Transverse colon (tissue), 4 donors: ENCODE measurements around the gene COL6A1. TPM values are rescaled to one million over a fixed set of nuclear protein-coding genes. Genes with fewer than 3 reads are reported as not detected.
"Not testable (repeated sequence)": the region's sequence is repeated elsewhere in the genome, so short reads cannot be mapped to it uniquely, and the experiment has no call there.

ENCODE experiments used
- DNase-seq: peaks from one replicate; pipeline ENCODE4 v3.0.0-alpha.2; 2019
- H3K27ac ChIP-seq, 4 donors: fragments of 200-600 bp; sonication (generic); 2 replicates each; pipeline ENCODE4 v1.5.1; 2016 to 2018; ENCODE audit warnings: inconsistent platforms in 4 of 4
- H3K27me3 ChIP-seq: fragments of 200-600 bp; sonication (generic); 2 replicates; pipeline ENCODE4 v1.5.1; 2017; ENCODE audit warnings: inconsistent platforms
- H3K36me3 ChIP-seq, 4 donors: fragments of 200-600 bp; sonication (generic); 2 replicates each; pipeline ENCODE4 v1.5.1; 2017 to 2019; ENCODE audit warnings: inconsistent platforms in 4 of 4
- H3K4me1 ChIP-seq, 4 donors: fragments of 200-600 bp; sonication (generic); 2 replicates each; pipeline ENCODE4 v1.5.1; 2017 to 2020; ENCODE audit warnings: inconsistent platforms in 4 of 4
- H3K4me3 ChIP-seq, 4 donors: fragments of 200-600 bp; sonication (generic); 1 replicate in 1 of 4; 2 replicates in 3 of 4; pipeline versions ENCODE4 v1.5.1 to v1.6.1; 2017 to 2019; ENCODE audit warnings: inconsistent platforms in 4 of 4
- H3K9me3 ChIP-seq, 2 donors: fragments of 200-600 bp; sonication (generic); 2 replicates each; pipeline ENCODE4 v1.5.1; 2017 to 2019; ENCODE audit warnings: inconsistent platforms in 2 of 2
- EP300 ChIP-seq: sonication (generic); formaldehyde crosslinking; IDR thresholded peaks from one replicate; pipeline ENCODE4 v1.6.1; 2017; ENCODE audit warnings: antibody characterized with exemption, low read depth
- POLR2A ChIP-seq: fragments of 450-650 bp; IDR thresholded peaks from one replicate; pipeline ENCODE4 v1.6.1; 2016; ENCODE audit warnings: antibody characterized with exemption, mild to moderate bottlenecking, moderate library complexity
- POLR2AphosphoS5 ChIP-seq, 3 donors: sonication (generic); formaldehyde crosslinking; IDR thresholded peaks; one replicate each; pipeline ENCODE4 v1.6.1; 2016; ENCODE audit warnings: antibody characterized with exemption in 3 of 3
- WGBS, 2 donors: methylation state at CpG; one replicate each; pipeline ENCODE4 v1.1.5; 2018; ENCODE audit warnings: low coverage in 1 of 2; 5-methylcytosine and 5-hydroxymethylcytosine counted together
- in situ Hi-C, 4 donors: fragments of 200-750 bp; cut with MboI; loops; one replicate each; pipeline versions ENCODE4 v1.15.0 to v1.15.1; 2017; ENCODE audit warnings: low sequenced_read_pairs in 3 of 4, low pct_ligation_motif_present in 1 of 4, low pct_unique_long_range_greater_than_20kb in 1 of 4
- intact Hi-C: fragments of 100-400 bp; cut with DNase I; formaldehyde crosslinking; loops from one replicate; pipeline ENCODE4 v1.15.1; 2023; ENCODE audit warnings: low total_unique reads
- total RNA-seq, 4 donors: library from RNA; depleted of rRNA; stranded (reverse); fragments of >200 nt; gene quantifications; one replicate each; pipeline ENCODE4 v1.1.0, GENCODE V29; 2016
- TF ChIP-seq, protein P1 (sequence below), 5 experiments: fragments of 200-600 bp in 3 of 5; fragments of 450-650 bp in 2 of 5; sonication (generic) in 3 of 5; IDR thresholded peaks; 1 replicate in 2 of 5; 2 replicates in 3 of 5; pipeline ENCODE4 v1.5.1; 2016 to 2017; ENCODE audit warnings: antibody characterized with exemption in 5 of 5, inconsistent platforms in 3 of 5, mild to moderate bottlenecking in 2 of 5, moderate library complexity in 1 of 5

COL6A1 gene
- total RNA-seq, 4 donors from 2014 or later: 166 to 580 (median 346) TPM

GRCh38 chr21:45950740-45951515 lies 30.6 kb upstream of the COL6A1 start:
- WGBS, 2 donors: 29 to 40% methylated on average over 6 to 21 of the region's 21 CpGs
- intact Hi-C loops: no loop called here
- H3K9me3 ChIP-seq: no peaks in the 10 kb centered on the region
- peak overlapping the region in 2 of 4 donors; percentile 26 to 49 for H3K27ac ChIP-seq
- DNase-seq: peak; percentile 36
- H3K27me3 ChIP-seq: no peaks in the 10 kb centered on the region
- no peaks in the 10 kb centered on the region for H3K36me3 ChIP-seq
- in situ Hi-C loops: loop anchor here in 1 of 4 donors (25.0 kb wide), 1 partner anchor 161 kb away; no protein-coding TSS in a partner anchor
- TF ChIP-seq POLR2A (no peak), EP300 (no peak), POLR2AphosphoS5 (IDR thresholded peaks at IDR 0.05) (no peak)
- TF ChIP-seq, protein P1, sequence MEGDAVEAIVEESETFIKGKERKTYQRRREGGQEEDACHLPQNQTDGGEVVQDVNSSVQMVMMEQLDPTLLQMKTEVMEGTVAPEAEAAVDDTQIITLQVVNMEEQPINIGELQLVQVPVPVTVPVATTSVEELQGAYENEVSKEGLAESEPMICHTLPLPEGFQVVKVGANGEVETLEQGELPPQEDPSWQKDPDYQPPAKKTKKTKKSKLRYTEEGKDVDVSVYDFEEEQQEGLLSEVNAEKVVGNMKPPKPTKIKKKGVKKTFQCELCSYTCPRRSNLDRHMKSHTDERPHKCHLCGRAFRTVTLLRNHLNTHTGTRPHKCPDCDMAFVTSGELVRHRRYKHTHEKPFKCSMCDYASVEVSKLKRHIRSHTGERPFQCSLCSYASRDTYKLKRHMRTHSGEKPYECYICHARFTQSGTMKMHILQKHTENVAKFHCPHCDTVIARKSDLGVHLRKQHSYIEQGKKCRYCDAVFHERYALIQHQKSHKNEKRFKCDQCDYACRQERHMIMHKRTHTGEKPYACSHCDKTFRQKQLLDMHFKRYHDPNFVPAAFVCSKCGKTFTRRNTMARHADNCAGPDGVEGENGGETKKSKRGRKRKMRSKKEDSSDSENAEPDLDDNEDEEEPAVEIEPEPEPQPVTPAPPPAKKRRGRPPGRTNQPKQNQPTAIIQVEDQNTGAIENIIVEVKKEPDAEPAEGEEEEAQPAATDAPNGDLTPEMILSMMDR (IDR thresholded peaks at IDR 0.05): no peak
- no peak overlapping the region for H3K4me3 ChIP-seq
- H3K4me1 ChIP-seq: peaks cover 7 to 18% (median 10%) of the 10 kb centered on the region in 4 donors

- intact Hi-C loops (no loop called here), in situ Hi-C loops (loop anchor here in 1 of 4 donors (25.0 kb wide), 1 partner anchor 161 kb away; no protein-coding TSS in a partner anchor)
- TF ChIP-seq POLR2AphosphoS5 (IDR thresholded peaks at IDR 0.05) (no peak), EP300 (no peak), POLR2A (no peak)
- TF ChIP-seq, protein P1 (IDR thresholded peaks at IDR 0.05): no peak
- H3K27me3 ChIP-seq: no peaks in the 10 kb centered on the region
- no peak for DNase-seq
- 80% methylated on average over 15 of the region's 15 CpGs; no CpG with 5 or more reads in 1 of the 2 donors for WGBS, 2 donors
- peaks cover 7 to 18% (median 10%) of the 10 kb centered on the region in 4 donors for H3K4me1 ChIP-seq
- H3K9me3 ChIP-seq: no peaks in the 10 kb centered on the region
- no peak overlapping the region for H3K4me3 ChIP-seq
- no peaks in the 10 kb centered on the region for H3K36me3 ChIP-seq
- H3K27ac ChIP-seq: no peak overlapping the region
Measured at GRCh38 chr21:45951676-45952075, 29.9 kb upstream of the COL6A1 start.

- H3K36me3 ChIP-seq, intact Hi-C loops, H3K27me3 ChIP-seq, H3K4me3 ChIP-seq, H3K9me3 ChIP-seq, DNase-seq: not testable (repeated sequence)
- H3K27ac ChIP-seq: peak overlapping the region; percentile 61 to 80 (median 71)
- in situ Hi-C loops: loop anchor here in 1 of 4 donors (25.0 kb wide), 1 partner anchor 160 kb away; no protein-coding TSS in a partner anchor
- H3K4me1 ChIP-seq: peaks cover 7 to 18% (median 10%) of the 10 kb centered on the region in 4 donors
- 85 to 92% methylated on average over 7 to 9 of the region's 10 CpGs for WGBS, 2 donors
Measured at GRCh38 chr21:45952527-45952926, 29.0 kb upstream of the COL6A1 start.

GRCh38 chr21:45952974-45953373 lies 28.6 kb upstream of the COL6A1 start:
- no peaks in the 10 kb centered on the region for H3K36me3 ChIP-seq
- DNase-seq: no peak
- H3K9me3 ChIP-seq: no peaks in the 10 kb centered on the region
- intact Hi-C loops: no loop called here
- in situ Hi-C loops: loop anchor here in 1 of 4 donors (25.0 kb wide), 1 partner anchor 159 kb away; no protein-coding TSS in a partner anchor
- TF ChIP-seq, protein P1 (IDR thresholded peaks at IDR 0.05): no peak
- no peak for TF ChIP-seq POLR2AphosphoS5 (IDR thresholded peaks at IDR 0.05)
- no peak for TF ChIP-seq EP300
- TF ChIP-seq POLR2A: no peak
- no peaks in the 10 kb centered on the region for H3K27me3 ChIP-seq
- peaks cover 7 to 18% (median 10%) of the 10 kb centered on the region in 4 donors for H3K4me1 ChIP-seq
- 70 to 79% methylated on average over 10 to 11 of the region's 11 CpGs for WGBS, 2 donors
- H3K27ac ChIP-seq: peak overlapping the region; percentile 61 to 80 (median 71)
- H3K4me3 ChIP-seq: no peak overlapping the region
